Effector memory CD8-positive, alpha-beta T cell (primary cell): ENCODE data around the gene CCDC102A.
"Not testable (repeated sequence)": the region's sequence is repeated elsewhere in the genome, so short reads cannot be mapped to it uniquely, and the experiment has no call there.

Experiments
- ATAC-seq: fragments of 150-1000 bp; cut with Tn5 transposase; replicated peaks from 2 replicates; pipeline ENCODE4 v1.10.0; 2021; ENCODE audit warnings: mild to moderate bottlenecking, moderate library complexity
- DNase-seq, 3 experiments: peaks; one replicate each; pipeline ENCODE4 v3.0.0; 2021
- H3K27ac Mint-ChIP-seq, 2 donors: one replicate each; pipeline ENCODE4 v1.8.0; 2022; ENCODE audit warnings: mild to moderate bottlenecking in 2 of 2, mixed read lengths in 2 of 2, moderate library complexity in 2 of 2
- H3K27me3 Mint-ChIP-seq, 2 donors: one replicate each; pipeline ENCODE4 v1.8.0; 2022; ENCODE audit warnings: mixed read lengths in 2 of 2
- H3K36me3 Mint-ChIP-seq: one replicate; pipeline ENCODE4 v1.8.0; 2022; ENCODE audit warnings: mild to moderate bottlenecking, moderate library complexity, mixed read lengths; ENCODE audit not compliant: insufficient read depth
- H3K4me1 Mint-ChIP-seq, 2 donors: one replicate each; pipeline ENCODE4 v1.8.0; 2022; ENCODE audit warnings: low read depth in 2 of 2, mixed read lengths in 2 of 2
- H3K4me3 Mint-ChIP-seq, 2 donors: one replicate each; pipeline ENCODE4 v1.8.0; 2022; ENCODE audit warnings: mild to moderate bottlenecking in 2 of 2, mixed read lengths in 2 of 2, moderate library complexity in 2 of 2
- H3K9me3 Mint-ChIP-seq, 2 donors: one replicate each; pipeline ENCODE4 v1.8.0; 2022; ENCODE audit warnings: mixed read lengths in 2 of 2

The CCDC102A gene

DNA sequence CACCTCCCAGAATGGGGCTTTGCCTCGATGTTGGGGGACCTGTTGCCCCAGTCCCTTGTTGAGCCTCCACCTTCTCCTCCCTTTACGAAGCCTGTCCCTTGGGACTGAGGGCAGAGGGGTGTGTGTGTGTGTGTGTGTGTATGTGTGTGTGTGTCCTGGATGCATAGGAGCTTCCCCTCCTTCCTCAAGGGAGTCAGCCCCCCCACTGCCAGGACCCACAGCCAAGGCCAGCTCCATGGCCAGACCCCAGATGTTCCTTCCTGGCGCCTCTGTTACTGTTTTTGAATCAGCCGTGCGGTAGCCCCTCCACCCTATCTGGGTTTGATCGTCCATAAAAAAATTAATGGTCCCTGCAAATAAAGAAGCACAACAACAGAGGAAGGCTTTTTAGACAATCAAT lies 32.4 kb downstream of the CCDC102A start:
- peaks cover 3 to 8% of the 10 kb centered on the region in 2 donors for H3K4me1 Mint-ChIP-seq
- no peak overlapping the region for H3K4me3 Mint-ChIP-seq
- no peak overlapping the region for H3K27ac Mint-ChIP-seq
- no peaks in the 10 kb centered on the region for H3K36me3 Mint-ChIP-seq
- no peaks in the 10 kb centered on the region for H3K9me3 Mint-ChIP-seq
- peaks cover 8 to 18% of the 10 kb centered on the region in 2 donors for H3K27me3 Mint-ChIP-seq
- ATAC-seq (no peak), DNase-seq (no peak)

DNA sequence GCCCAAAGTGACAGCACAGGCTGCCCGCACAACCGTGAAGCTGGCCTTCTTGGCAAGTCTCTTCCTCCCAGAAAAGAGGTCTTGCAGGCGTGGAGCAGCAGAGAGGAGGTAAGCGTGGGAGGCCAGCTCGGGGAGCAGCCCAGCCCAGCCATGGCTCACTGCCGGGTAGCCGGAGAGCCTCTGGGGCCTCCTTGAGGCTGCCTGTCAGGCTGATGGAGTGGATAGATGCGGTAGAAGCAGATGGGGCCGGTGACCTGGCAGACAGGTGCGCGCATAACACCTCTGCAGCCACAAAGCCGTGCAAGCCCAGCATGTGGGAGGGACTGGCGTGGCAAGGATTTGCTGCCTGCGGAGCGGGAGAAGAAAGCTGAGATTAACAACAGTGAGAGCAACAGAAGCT lies 33.0 kb downstream of the CCDC102A start:
- Mint-ChIP-seq H3K27ac (peak overlapping the region in 1 of 2 donors; percentile 26), H3K36me3 (no peaks in the 10 kb centered on the region), H3K9me3 (no peaks in the 10 kb centered on the region), H3K4me1 (peaks cover 3 to 8% of the 10 kb centered on the region in 2 donors), H3K27me3 (peaks cover 13 to 24% of the 10 kb centered on the region in 2 donors), H3K4me3 (no peak overlapping the region)
- no peak for ATAC-seq
- DNase-seq: no peak

DNA sequence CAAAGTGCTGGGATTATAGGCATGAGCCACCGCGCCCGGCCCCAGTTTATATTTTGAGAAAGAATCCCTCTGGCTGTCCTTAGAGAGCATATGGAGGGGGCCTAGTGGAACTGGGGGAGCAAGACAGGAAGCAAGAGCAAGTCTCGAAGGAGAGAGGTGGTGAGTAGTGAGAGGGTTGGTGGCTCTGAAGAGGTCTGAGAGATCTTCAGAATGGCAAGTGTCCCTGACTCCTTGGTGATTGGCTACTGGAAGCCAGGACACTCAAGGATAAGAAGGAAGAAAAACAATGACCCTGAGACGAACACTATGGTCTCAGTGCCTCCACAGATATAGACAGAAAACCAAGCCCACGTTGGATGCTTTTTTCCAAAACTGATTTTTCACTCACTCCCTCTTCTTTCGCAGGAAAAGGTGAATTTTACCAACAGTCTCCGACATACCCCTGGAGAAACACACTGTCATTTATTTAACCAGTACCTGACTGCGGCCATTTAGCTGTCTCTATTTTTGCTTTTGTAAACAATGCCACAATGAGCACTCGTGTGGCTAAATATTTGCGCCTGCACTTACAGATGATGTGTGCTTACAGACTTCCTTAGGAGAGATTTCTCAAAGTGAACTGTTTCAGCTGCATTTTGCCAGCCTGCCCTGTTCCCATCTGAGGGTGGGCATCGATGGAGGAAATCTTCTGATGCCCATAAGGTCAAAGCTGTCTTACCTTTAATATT lies 34.2 kb downstream of the CCDC102A start:
- no peak overlapping the region for H3K4me3 Mint-ChIP-seq
- peaks cover 13 to 22% of the 10 kb centered on the region in 2 donors for H3K27me3 Mint-ChIP-seq
- no peak overlapping the region for H3K27ac Mint-ChIP-seq
- no peaks in the 10 kb centered on the region for H3K9me3 Mint-ChIP-seq
- no peaks in the 10 kb centered on the region for H3K36me3 Mint-ChIP-seq
- no peak for DNase-seq
- no peak for ATAC-seq
- H3K4me1 Mint-ChIP-seq: peaks cover 3 to 8% of the 10 kb centered on the region in 2 donors

DNA sequence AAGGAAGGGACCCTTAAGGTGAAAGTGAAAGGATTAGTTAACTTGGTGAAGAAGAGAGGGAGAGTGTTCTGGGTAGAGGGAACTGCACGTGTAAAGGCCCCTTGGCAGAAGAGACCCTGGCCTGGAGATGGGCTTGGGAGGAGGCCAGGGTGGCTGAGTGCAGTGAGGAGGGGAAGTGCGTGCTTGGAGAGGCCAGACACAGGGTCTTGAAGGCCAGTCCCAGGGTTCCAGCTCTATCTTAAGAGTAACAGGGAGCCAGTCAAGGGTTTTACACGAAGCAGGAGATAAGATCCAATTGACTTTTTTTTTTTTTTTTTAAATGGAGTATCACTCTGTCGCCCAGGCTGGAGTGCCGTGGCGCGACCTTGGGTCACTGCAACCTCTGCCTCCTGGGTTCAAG lies 34.9 kb downstream of the CCDC102A start:
- DNase-seq: no peak
- no peak overlapping the region for H3K4me3 Mint-ChIP-seq
- no peaks in the 10 kb centered on the region for H3K36me3 Mint-ChIP-seq
- H3K9me3 Mint-ChIP-seq: no peaks in the 10 kb centered on the region
- peaks cover 3 to 8% of the 10 kb centered on the region in 2 donors for H3K4me1 Mint-ChIP-seq
- ATAC-seq: no peak
- peak overlapping the region in 1 of 2 donors; percentile 44 for H3K27ac Mint-ChIP-seq
- H3K27me3 Mint-ChIP-seq: peaks cover 10 to 15% of the 10 kb centered on the region in 2 donors

DNA sequence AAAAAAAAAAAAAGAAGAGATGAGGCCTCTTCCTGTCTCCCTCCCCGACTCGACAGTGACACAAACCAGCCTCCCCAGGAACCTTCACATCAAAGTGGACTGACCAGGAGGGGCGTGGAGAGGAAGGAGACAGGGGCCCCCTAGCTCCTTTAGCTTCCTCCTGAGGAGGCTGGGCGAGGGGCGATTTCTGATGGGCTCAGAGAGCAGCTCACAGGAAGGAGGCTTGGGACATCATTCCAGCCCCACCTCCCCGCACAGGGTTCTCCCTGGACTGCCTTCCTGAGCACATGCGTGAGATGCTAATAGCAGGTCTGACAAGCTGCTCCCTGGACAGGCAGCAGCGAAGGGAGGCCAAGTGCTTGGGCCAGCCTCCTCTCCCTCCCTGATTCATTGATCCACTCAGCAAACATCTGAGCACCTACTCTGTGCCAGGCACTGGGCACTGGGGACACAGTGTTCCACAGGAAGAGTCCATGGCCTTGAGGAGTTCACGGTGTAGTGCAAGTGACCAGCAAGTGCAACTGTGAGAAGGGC lies 35.7 kb downstream of the CCDC102A start:
- Mint-ChIP-seq H3K27ac (peak overlapping the region in 1 of 2 donors; percentile 44), H3K4me1 (peaks cover 3 to 8% of the 10 kb centered on the region in 2 donors), H3K36me3 (no peaks in the 10 kb centered on the region), H3K27me3 (peaks cover 6 to 10% of the 10 kb centered on the region in 2 donors), H3K4me3 (no peak overlapping the region), H3K9me3 (no peaks in the 10 kb centered on the region)
- ATAC-seq (no peak), DNase-seq (no peak)

DNA sequence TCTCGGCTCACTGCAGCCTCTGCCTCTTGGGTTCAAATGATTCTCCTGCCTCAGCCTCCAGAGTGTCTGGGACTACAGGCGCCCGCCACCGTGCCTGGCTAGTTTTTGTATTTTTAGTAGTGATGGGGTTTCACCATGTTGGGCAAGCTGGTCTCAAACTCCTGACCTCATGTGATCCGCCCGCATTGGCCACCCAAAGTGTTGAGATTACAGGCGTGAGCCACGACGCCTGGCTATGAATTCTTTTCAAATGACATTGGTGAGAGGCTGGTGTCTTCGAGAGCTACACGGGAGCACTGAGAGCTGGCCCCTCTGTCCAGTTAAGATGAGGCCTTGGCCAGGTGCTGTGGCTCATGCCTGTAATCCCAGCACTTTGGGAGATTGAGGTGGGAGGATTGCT lies 36.4 kb downstream of the CCDC102A start:
- not testable (repeated sequence) for DNase-seq, H3K4me3 Mint-ChIP-seq, H3K27me3 Mint-ChIP-seq, H3K36me3 Mint-ChIP-seq, ATAC-seq, H3K27ac Mint-ChIP-seq, H3K9me3 Mint-ChIP-seq, H3K4me1 Mint-ChIP-seq

DNA sequence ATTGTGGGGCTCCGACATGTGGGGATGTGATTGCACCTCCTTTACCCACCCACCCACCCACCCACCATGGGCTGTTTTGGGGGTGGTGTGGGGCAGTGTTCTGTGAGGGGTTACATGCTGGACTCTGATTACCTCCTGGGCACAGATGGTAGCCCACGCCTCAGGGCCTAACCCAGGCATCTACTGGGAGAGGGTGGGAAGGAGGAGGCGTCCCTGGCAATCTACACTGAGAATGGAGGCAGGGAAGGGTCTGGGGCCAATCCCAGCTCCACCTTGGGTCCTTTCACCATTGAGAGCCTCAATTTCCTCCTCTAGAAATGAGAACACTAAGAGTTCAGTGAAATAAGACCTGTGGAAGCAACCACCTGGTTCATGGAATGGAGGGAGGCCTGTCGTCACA lies 38.3 kb downstream of the CCDC102A start:
- no peak overlapping the region for H3K27ac Mint-ChIP-seq

DNA sequence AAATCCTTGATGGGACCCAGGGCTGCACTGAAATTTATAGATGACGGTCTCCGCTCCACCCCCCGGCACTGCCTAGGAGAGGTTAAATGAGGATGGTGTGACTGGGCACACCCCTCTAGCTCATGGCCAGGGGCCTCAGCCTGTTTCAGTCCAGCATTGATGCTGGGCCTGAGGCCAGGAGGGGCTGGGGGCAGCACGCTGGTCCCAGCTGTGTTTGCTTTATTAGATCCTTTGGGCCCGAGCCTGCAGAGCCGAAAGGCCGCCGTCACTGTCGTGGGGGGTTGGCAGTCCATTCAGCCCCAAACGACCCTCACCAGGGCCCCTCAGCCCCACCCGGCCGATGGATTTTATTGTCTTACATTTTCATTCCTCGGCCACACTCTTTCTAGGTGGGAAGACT lies 39.2 kb downstream of the CCDC102A start:
- Mint-ChIP-seq H3K27ac (no peak overlapping the region), H3K4me3 (no peak overlapping the region), H3K27me3 (peaks cover 12 to 16% of the 10 kb centered on the region in 2 donors), H3K36me3 (no peaks in the 10 kb centered on the region), H3K4me1 (peaks cover 3 to 8% of the 10 kb centered on the region in 2 donors), H3K9me3 (no peaks in the 10 kb centered on the region)
- ATAC-seq (no peak), DNase-seq (no peak)

More for the DNA sequence above, 38.3 kb downstream of the CCDC102A start:
- Mint-ChIP-seq H3K4me3 (no peak overlapping the region), H3K9me3 (no peaks in the 10 kb centered on the region), H3K4me1 (peaks cover 3 to 8% of the 10 kb centered on the region in 2 donors), H3K36me3 (no peaks in the 10 kb centered on the region), H3K27me3 (peaks cover 12 to 16% of the 10 kb centered on the region in 2 donors)
- no peak for DNase-seq
- ATAC-seq: no peak

DNA sequence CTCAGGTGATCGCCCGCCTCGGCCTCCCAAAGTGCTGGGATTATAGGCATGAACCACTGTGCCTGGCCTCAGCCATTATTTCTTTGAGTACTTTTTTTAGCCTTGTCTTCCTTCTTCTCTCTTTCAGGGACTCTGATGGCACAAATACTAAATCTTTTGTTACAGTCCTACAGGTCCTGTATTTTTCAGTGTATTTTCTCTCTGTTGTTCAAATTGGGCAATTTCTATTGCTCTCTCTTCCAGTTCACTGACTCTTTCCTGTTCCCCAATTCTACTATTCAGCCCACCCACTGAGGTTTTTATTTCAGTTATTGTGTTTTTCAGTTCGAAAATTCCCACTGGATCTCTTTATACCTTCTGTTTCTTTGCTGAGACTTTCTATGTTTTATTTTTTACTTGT lies 42.6 kb downstream of the CCDC102A start:
- no peak for DNase-seq
- H3K27me3 Mint-ChIP-seq: peaks cover 8 to 10% of the 10 kb centered on the region in 2 donors
- H3K27ac Mint-ChIP-seq: no peak overlapping the region
- H3K4me1 Mint-ChIP-seq: no peaks in the 10 kb centered on the region
- no peak for ATAC-seq
- no peaks in the 10 kb centered on the region for H3K9me3 Mint-ChIP-seq
- no peak overlapping the region for H3K4me3 Mint-ChIP-seq
- no peaks in the 10 kb centered on the region for H3K36me3 Mint-ChIP-seq

DNA sequence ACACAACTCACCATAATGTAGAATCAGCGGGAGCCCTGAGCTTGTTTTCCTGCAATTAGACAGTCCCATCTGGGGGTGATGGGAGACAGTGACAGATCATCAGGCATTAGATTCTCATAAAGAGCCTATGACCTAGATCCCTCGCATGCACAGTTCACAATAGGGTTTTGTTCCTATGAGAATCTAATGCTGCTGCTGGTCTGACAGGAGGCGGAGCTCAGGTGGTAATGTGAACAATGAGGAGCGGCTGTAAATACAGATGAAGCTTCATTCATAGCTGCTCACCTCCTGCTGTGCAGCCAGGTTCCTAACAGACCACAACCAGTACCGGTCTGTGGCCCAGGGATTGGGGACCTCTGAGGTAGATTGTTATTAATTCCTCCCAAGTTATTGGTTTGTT lies 47.1 kb downstream of the CCDC102A start:
- Mint-ChIP-seq H3K36me3 (peaks cover 3% of the 10 kb centered on the region), H3K4me3 (no peak overlapping the region), H3K27me3 (peaks cover 2 to 6% of the 10 kb centered on the region in 2 donors), H3K27ac (no peak overlapping the region), H3K4me1 (peaks cover 19 to 20% of the 10 kb centered on the region in 2 donors), H3K9me3 (no peaks in the 10 kb centered on the region)
- ATAC-seq: no peak
- no peak for DNase-seq

DNA sequence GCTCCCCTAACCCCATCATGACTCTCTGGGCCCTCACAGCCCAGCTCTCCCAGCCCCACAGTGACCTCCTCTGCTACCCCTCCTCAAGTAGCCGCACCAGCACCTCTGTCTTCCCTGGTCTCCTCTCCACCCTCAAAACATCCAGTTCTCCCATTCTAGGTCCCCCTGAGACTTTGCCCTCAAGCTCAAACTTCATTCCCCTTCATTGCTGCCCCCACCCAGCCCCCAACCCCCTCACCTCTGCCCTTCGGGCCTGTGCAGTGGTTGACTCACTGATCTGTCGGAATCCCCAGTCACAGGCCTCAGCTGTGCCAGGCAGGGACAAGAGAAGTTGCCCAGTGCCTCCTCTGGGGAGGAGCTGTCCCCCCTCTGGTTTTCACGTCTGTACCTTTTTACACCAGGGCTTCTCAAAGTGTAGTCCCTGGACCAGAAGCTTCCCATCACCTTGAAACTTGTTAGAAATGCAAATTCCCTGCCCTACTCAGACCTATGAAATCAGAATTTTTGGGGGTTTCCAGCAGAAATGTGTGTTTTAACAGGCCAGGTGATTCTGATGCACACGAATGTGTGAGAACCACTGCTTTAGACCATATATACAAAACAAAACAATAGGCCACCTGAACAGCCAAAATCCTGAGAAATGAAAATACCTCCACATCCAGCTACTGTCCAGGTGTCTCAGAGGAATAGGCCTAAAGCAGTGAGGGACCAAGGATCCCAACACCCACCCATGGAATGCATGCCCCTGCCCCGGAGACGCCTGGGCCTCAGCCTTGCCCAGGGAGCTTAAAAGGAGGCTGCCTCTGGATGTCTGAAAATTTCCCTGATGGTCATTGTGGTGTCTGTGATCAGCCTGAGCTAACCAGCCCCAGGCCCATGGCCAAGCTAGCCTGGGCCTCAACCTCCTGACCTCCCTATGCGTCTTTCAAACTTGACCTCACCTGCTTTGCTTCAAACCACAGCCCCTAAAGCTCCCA lies 49.2 kb downstream of the CCDC102A start:
- Mint-ChIP-seq H3K4me3 (peak overlapping the region; percentile 80 to 82), H3K36me3 (peaks cover 3% of the 10 kb centered on the region), H3K4me1 (peaks cover 19 to 20% of the 10 kb centered on the region in 2 donors), H3K9me3 (no peaks in the 10 kb centered on the region), H3K27me3 (no peaks in the 10 kb centered on the region), H3K27ac (peak overlapping the region; percentile 79 to 86)
- no peak for ATAC-seq
- DNase-seq: no peak

DNA sequence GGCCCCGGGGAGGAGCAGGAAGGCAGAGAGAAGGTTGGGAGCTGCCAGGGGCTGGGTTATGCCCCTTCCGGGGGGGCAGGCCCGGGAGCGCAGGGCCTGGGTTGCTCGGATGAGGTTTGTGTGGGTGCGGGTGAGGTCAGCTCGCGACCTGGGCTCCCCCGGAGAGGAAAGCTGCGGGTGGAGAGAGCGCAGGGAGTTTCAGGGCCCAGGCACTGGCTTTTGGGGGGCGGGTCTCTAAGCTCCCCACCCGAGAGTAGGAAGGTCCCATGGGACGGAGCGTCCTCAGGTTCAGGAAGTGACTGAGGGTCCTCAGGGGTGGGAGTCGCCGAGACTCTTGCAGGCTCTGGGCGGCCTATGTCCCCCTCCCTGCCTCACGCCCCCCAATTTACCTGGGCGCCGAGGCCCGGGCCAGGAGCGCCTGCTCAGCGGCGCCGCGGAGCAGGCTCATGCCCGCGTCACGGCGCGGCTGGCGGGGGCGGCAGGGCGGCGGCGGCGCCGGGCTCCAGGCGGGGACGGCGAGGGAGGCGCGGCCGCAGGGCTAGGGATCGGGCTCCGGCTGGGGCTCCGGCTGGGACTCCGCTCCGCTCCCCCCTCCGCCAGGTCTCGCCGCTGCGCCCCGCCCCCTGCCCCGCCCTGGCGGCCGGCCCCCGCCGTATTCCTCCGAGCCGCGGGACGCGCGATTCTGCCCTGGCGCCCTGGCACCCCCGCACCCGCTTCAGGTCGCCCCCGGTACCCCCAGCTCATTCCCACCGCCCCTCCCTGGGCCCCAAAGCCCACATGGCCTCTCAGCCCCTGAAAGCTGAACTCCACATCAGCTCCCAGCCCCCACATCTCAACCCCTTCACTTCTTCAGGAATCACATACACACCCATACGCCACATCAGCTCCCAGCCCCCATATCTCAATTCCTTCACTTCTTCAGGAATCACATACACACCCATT lies 50.2 kb downstream of the CCDC102A start, which contains the start of gene DOK4:
DOK4 (minus strand) TSS at position 578 of the 942 bp plus-strand sequence. CDS start 6,986 bp downstream, outside the sequence.
- H3K4me1 Mint-ChIP-seq: peaks cover 19 to 20% of the 10 kb centered on the region in 2 donors
- DNase-seq (peak; percentile 64 to 71 (median 66)), ATAC-seq (peak; percentile 90)
- no peaks in the 10 kb centered on the region for H3K9me3 Mint-ChIP-seq
- H3K27me3 Mint-ChIP-seq: no peaks in the 10 kb centered on the region
- peaks cover 3% of the 10 kb centered on the region for H3K36me3 Mint-ChIP-seq
- peak within 1 kb of the TSS; percentile 88 to 91 for H3K27ac Mint-ChIP-seq
- H3K4me3 Mint-ChIP-seq: peak within 1 kb of the TSS; percentile 91 to 95
